Umbilical cord (tissue), 2 donors: Measurements from ENCODE around the gene CHRDL1. TPM values are rescaled to one million over a fixed set of nuclear protein-coding genes. Genes with fewer than 3 reads are reported as not detected.
A peak's percentile ranks its signal among the peaks of the same experiment; 100 is the strongest.
"Not testable (repeated sequence)": the region's sequence is repeated elsewhere in the genome, so short reads cannot be mapped to it uniquely, and the experiment has no call there.

ENCODE experiments used
- DNase-seq: peaks from one replicate; pipeline ENCODE4 v3.0.0-alpha.2; 2015; ENCODE audit warnings: low spot score
- total RNA-seq: library from RNA; depleted of rRNA; stranded (reverse); fragments of >200 nt; gene quantifications from one replicate; pipeline ENCODE4 v1.2.3, GENCODE V29; 2014; ENCODE audit warnings: low replicate concordance; ENCODE audit not compliant: insufficient read depth

Gene CHRDL1
- total RNA-seq, result 10.1 TPM

GRCh38 chrX:110795645-110796406 lies at the start of gene CHRDL1:
Gene CHRDL1, minus strand, starts transcription at chrX:110795817. Its CDS starts 3,636 bp downstream, at chrX:110792181.
- no peak for DNase-seq

GRCh38 chrX:110836982-110837381 lies 41.4 kb upstream of the CHRDL1 start:
- peak; percentile 1 for DNase-seq

GRCh38 chrX:110836451-110836850 lies 40.8 kb upstream of the CHRDL1 start:
- DNase-seq, result no peak

GRCh38 chrX:110836001-110836400 lies 40.4 kb upstream of the CHRDL1 start:
- no peak for DNase-seq

- DNase-seq, result no peak
These were observed 30.4 kb upstream of the CHRDL1 start for GRCh38 chrX:110825972-110826371.

- DNase-seq, result not testable (repeated sequence)
These were observed 20.9 kb upstream of the CHRDL1 start for GRCh38 chrX:110816543-110816942.

- DNase-seq, result no peak
These were observed 10.5 kb upstream of the CHRDL1 start for GRCh38 chrX:110806145-110806544.

GRCh38 chrX:110805303-110805702 lies 9.7 kb upstream of the CHRDL1 start:
- DNase-seq, result no peak

GRCh38 chrX:110804446-110804845 lies 8.8 kb upstream of the CHRDL1 start:
- no peak for DNase-seq

GRCh38 chrX:110803506-110803905 lies 7.9 kb upstream of the CHRDL1 start:
- DNase-seq, result no peak

GRCh38 chrX:110796407-110796697 lies 735 bp upstream of the CHRDL1 start:
- DNase-seq, result no peak

GRCh38 chrX:110794601-110795000 lies 1.0 kb downstream of the CHRDL1 start:
- no peak for DNase-seq

- no peak for DNase-seq
These were observed 4.5 kb downstream of the CHRDL1 start for GRCh38 chrX:110791071-110791470.

- DNase-seq, result no peak
These were observed 9.1 kb downstream of the CHRDL1 start for GRCh38 chrX:110786486-110786885.

GRCh38 chrX:110759785-110760184 lies 35.8 kb downstream of the CHRDL1 start:
- DNase-seq, result no peak

- no peak for DNase-seq
These were observed 36.7 kb downstream of the CHRDL1 start for GRCh38 chrX:110758781-110759422.

GRCh38 chrX:110755611-110756010 lies 40.0 kb downstream of the CHRDL1 start:
- no peak for DNase-seq

- no peak for DNase-seq
These were observed 40.6 kb downstream of the CHRDL1 start for GRCh38 chrX:110755061-110755460.

- DNase-seq, result no peak
These were observed 45.0 kb downstream of the CHRDL1 start for GRCh38 chrX:110750526-110751189.

- peak; percentile 0 for DNase-seq
These were observed 47.3 kb downstream of the CHRDL1 start for GRCh38 chrX:110748256-110748806.

GRCh38 chrX:110746014-110746413 lies 49.6 kb downstream of the CHRDL1 start:
- no peak for DNase-seq

- DNase-seq, result no peak
These were observed 50.3 kb downstream of the CHRDL1 start for GRCh38 chrX:110745288-110745687.
